T-helper 17 cell (primary cell): Measurements from ENCODE around the gene PKD1. TPM values are rescaled to one million over a fixed set of nuclear protein-coding genes. Genes with fewer than 3 reads are reported as not detected.

Source experiments
- ATAC-seq: fragments of 150-1000 bp; cut with Tn5 transposase; 2 replicates; pipeline ENCODE4 v1.10.0; 2021; ENCODE audit warnings: mild to moderate bottlenecking, moderate library complexity
- DNase-seq, 3 donors: peaks; one replicate each; pipeline versions ENCODE4 v3.0.0 to v3.0.0-alpha.2; 2020 to 2021
- H3K9me3 ChIP-seq: one replicate; pipeline ENCODE4 v1.7.0; 2013; ENCODE audit warnings: low read length, mild to moderate bottlenecking; ENCODE audit not compliant: control insufficient read depth, poor library complexity, severe bottlenecking
- H3K27ac Mint-ChIP-seq: one replicate; pipeline ENCODE4 v1.8.0; 2022; ENCODE audit warnings: mild to moderate bottlenecking, moderate library complexity, mixed read lengths
- H3K27me3 Mint-ChIP-seq: one replicate; pipeline ENCODE4 v1.8.0; 2022; ENCODE audit warnings: mixed read lengths
- H3K36me3 Mint-ChIP-seq: one replicate; pipeline ENCODE4 v1.8.0; 2022; ENCODE audit warnings: low read depth, mixed read lengths
- H3K4me1 Mint-ChIP-seq: one replicate; pipeline ENCODE4 v1.8.0; 2022; ENCODE audit warnings: mild to moderate bottlenecking, mixed read lengths
- H3K4me3 Mint-ChIP-seq: one replicate; pipeline ENCODE4 v1.8.0; 2022; ENCODE audit warnings: mild to moderate bottlenecking, moderate library complexity, mixed read lengths
- total RNA-seq, 4 donors: library from RNA in 2 of 4; stranded (reverse) in 2 of 4; gene quantifications; one replicate each; pipeline ENCODE4 v1.2.3 and lab custom pipeline; 2022 to 2026

The PKD1 gene
- total RNA-seq, 2 donors from 2014 or later: 86.6 to 88.9 TPM

DNA sequence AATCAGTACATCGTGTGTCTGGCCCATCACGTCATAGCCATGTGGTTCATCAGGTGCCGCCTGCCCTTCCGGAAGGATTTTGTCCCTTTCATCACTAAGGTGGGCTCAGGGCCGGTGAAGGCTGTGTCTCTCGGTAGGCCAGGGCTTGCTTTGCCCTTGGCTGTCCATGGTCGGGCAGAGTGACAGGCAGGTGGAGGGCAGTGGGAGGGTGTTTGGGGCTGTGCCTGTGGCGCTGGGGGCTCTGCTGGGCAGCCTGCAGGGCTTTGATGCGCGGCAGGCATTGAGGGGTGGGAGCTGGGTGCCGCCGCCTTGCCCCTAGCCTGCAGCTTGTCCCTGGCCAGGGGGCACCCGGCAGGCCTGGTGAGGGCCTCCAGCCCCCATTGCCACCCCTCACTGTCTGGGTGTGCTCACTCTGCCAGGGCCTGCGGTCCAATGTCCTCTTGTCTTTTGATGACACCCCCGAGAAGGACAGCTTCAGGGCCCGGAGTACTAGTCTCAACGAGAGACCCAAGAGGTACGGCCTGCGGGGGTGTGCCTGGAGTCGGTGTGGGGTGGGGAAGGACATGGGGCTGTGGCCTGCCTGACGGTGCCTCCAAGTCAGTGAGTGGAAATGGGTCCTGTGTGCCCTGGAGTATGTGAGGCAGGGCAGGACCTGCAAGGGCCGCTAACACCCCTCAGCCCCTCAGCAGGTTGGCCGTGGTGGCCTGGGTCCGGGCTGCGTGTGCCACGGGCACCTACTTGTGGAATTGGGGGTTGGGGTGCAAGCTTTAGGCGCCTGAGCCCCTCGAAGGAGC is 59.4 kb downstream of the PKD1 start:
- DNase-seq (no peak), ATAC-seq (no peak)
- Mint-ChIP-seq H3K36me3 (no peaks in the 10 kb centered on the region), H3K4me3 (no peak overlapping the region), H3K4me1 (peaks cover 2% of the 10 kb centered on the region), H3K27me3 (no peaks in the 10 kb centered on the region), H3K27ac (no peak overlapping the region)
- H3K9me3 ChIP-seq: no peaks in the 10 kb centered on the region

DNA sequence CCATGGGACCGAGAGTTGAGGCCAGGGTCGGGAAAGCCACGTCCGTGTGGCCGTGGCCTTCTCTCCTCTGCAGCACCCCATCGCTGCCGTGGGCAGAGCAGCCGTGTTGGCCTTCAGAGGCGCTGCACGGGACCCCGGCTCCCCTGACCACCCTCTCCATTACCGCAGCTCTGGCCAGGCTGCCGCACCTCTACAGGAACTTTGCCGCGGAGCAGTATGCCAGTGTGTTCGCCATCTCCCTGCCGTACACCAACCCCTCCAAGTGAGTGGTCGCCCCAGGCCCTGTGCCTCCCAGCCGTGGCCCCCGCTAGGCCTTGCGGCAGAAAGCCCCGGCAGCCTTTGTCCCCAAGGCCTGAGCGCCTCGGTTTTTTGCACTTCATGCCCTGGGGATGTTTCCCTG is 60.1 kb downstream of the PKD1 start:
- Mint-ChIP-seq H3K27ac (no peak overlapping the region), H3K4me3 (no peak overlapping the region), H3K27me3 (no peaks in the 10 kb centered on the region), H3K36me3 (no peaks in the 10 kb centered on the region), H3K4me1 (peaks cover 2% of the 10 kb centered on the region)
- DNase-seq: no peak
- no peaks in the 10 kb centered on the region for H3K9me3 ChIP-seq
- no peak for ATAC-seq

DNA sequence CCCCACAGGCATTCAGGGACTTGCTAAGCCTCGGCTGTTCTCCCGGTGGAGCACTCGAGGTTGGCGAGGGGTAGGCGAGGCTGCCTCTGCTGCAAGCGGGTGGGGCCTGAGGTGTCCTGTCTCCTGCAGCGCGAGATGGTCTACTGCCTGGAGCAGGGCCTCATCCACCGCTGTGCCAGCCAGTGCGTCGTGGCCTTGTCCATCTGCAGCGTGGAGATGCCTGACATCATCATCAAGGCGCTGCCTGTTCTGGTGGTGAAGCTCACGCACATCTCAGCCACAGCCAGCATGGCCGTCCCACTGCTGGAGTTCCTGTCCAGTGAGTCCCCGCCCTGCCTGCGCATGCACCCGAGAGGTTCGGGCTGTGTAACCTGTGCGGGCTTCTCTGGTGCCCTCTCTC is 61.6 kb downstream of the PKD1 start:
- Mint-ChIP-seq H3K4me1 (peaks cover 2% of the 10 kb centered on the region), H3K36me3 (no peaks in the 10 kb centered on the region)

DNA sequence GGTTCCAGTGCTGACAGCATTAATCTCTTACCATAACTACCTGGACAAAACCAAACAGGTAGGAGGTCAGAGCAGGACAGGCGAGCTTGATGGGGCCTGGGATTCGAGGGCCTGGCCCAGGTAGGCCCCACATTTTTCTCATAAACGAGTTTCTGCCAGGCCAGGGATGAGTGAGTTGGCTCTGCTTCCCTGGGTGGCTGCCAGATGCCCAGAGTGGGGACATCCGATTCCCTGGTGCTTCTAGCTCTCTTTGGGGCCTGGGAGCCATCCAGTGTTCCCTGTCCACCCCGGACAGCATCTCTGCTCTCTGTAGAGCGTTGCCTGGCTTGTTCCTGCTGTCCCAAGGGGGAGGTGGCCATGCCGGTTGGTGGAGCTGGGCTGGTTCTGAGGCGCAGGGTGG is 62.8 kb downstream of the PKD1 start:
- H3K27ac Mint-ChIP-seq: no peak overlapping the region

More for the DNA sequence above, 61.6 kb downstream of the PKD1 start:
- Mint-ChIP-seq H3K27me3 (no peaks in the 10 kb centered on the region), H3K4me3 (no peak overlapping the region), H3K27ac (no peak overlapping the region)
- DNase-seq (no peak), ATAC-seq (no peak)
- H3K9me3 ChIP-seq: no peaks in the 10 kb centered on the region

DNA sequence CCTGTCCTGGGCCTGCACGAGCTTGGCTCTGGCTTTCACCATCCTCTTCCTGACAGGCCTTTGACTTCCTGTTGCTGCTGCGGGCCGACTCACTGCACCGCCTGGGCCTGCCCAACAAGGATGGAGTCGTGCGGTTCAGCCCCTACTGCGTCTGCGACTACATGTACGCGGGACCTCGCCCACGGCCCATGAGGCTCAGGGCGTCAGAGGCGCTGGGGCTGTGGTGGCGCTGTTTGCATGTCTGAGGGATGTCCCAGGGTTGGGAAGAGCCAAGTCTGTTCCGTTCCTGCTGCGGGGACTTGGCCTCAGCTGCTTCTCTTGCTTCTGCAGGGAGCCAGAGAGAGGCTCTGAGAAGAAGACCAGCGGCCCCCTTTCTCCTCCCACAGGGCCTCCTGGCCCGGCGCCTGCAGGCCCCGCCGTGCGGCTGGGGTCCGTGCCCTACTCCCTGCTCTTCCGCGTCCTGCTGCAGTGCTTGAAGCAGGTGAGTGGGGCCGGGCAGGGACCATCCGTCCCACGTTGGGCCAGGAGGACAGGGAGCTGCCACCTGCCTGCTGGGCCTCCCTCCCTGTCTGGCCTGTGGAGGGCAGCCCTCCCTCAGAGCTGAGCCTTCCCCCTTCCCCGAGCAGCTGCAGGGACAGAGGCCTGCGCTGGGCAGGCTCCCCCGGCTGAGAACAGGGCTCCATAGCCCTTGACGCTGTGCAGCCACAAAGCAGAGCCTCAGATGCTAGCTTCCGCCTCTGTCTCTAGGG is 64.1 kb downstream of the PKD1 start:
- Mint-ChIP-seq H3K27ac (no peak overlapping the region), H3K4me3 (no peak overlapping the region), H3K36me3 (no peaks in the 10 kb centered on the region), H3K27me3 (no peaks in the 10 kb centered on the region), H3K4me1 (peaks cover 2% of the 10 kb centered on the region)
- DNase-seq (no peak), ATAC-seq (no peak)
- H3K9me3 ChIP-seq: no peaks in the 10 kb centered on the region

More for the DNA sequence above, 62.8 kb downstream of the PKD1 start:
- DNase-seq: no peak
- H3K9me3 ChIP-seq: no peaks in the 10 kb centered on the region
- Mint-ChIP-seq H3K36me3 (no peaks in the 10 kb centered on the region), H3K4me1 (peaks cover 2% of the 10 kb centered on the region), H3K27me3 (no peaks in the 10 kb centered on the region), H3K4me3 (no peak overlapping the region)
- ATAC-seq: no peak

DNA sequence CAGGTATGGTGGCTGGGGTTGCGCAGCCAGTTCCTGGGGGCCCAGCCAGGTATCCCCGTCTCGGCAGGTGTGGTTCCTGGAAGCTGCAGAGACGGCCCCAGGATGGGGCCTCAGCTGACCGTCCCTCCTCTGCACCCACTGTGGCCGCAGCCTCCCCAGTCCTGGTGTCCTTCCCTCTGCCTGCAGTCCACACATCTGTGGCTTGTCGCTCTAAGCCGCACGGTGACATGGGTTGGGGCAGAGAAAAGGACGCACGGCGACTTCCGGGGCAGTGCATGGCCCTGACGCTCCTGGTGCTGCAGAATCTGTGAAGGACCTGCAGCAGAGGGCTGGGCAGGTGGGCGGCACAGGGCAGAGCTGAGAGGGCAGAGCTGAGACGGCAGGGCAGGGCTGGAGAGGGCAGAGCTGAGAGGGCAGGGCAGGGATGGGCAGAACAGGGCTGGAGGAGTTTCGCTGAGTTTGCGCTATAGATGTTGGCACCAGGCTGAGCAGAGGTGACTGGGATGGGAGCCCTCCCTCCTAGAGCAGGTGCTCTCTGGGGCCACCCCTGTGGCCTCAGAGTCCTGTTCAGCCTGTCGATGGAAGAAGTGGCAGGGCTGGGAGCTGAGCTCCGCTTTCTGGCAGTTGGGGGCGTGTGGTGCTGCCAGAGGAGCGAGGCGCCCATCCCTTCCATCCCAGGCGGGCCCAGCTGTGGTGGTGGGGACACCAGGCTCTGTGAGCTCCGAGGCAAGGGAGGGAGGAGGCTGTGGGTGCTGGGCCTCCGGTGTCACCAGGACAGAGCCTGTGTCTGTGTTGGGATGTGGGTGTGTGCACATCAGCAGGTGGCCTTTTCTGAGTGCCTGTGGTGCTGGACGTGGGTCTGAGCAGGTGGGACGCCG is 64.9 kb downstream of the PKD1 start:
- no peaks in the 10 kb centered on the region for H3K9me3 ChIP-seq
- H3K36me3 Mint-ChIP-seq: no peaks in the 10 kb centered on the region
- no peak overlapping the region for H3K4me3 Mint-ChIP-seq
- no peak overlapping the region for H3K27ac Mint-ChIP-seq
- H3K4me1 Mint-ChIP-seq: peaks cover 2% of the 10 kb centered on the region
- H3K27me3 Mint-ChIP-seq: no peaks in the 10 kb centered on the region
- ATAC-seq: no peak
- DNase-seq: no peak

DNA sequence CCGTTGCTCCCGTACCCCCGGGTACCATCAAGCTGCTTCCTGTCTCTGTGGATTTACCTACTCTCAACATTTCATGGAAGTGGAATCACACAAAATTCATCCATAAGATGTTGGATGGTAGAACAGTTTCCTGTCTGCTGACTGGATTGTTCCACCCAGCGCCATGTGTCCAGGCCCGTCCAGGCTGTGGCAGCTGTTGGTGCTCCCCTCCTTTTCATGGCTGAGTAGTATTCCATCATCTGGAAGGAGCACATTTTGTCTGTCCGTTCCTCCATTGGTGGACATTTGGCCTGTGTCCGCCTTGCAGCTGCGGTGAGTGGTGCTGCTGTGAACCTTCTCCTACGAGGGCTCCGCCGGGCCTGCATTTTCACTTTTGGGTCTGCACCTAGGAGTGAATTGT is 69.6 kb downstream of the PKD1 start:
- no peak for ATAC-seq
- H3K4me1 Mint-ChIP-seq: no peaks in the 10 kb centered on the region
- no peaks in the 10 kb centered on the region for H3K9me3 ChIP-seq
- H3K36me3 Mint-ChIP-seq: peaks cover 2% of the 10 kb centered on the region
- no peak overlapping the region for H3K4me3 Mint-ChIP-seq
- no peak for DNase-seq
- H3K27ac Mint-ChIP-seq: no peak overlapping the region
- H3K27me3 Mint-ChIP-seq: no peaks in the 10 kb centered on the region

DNA sequence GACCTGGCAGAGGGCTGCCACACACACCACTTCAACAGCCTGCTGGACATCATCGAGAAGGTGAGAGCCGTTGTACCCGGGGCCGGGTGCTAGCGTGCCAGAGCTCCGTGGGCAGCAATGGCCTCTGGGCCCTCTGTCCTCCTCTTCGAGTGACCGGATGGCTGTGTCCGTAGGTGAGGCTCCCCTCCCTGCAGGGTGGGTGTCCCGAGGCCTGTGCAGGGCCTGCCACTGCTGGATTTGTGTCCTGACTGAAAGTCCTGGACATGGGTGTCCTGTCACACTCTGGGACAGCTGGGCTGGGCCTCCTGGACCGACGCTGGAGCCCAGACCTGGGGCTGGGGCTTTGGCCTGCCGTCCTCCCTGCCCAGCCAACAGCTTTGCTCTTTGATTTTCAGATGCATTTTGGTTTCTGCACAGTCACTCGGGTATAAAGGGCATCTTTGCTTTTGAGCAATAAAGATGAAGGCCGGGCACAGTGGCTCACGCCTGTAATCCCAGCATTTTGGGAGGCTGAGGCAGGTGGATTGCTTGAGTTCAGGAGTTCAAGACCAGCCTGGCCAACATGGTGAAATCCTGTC is 71.2 kb downstream of the PKD1 start:
- Mint-ChIP-seq H3K4me1 (no peaks in the 10 kb centered on the region), H3K27ac (no peak overlapping the region), H3K36me3 (peaks cover 2% of the 10 kb centered on the region), H3K4me3 (no peak overlapping the region), H3K27me3 (no peaks in the 10 kb centered on the region)
- no peak for DNase-seq
- no peaks in the 10 kb centered on the region for H3K9me3 ChIP-seq
- no peak for ATAC-seq

DNA sequence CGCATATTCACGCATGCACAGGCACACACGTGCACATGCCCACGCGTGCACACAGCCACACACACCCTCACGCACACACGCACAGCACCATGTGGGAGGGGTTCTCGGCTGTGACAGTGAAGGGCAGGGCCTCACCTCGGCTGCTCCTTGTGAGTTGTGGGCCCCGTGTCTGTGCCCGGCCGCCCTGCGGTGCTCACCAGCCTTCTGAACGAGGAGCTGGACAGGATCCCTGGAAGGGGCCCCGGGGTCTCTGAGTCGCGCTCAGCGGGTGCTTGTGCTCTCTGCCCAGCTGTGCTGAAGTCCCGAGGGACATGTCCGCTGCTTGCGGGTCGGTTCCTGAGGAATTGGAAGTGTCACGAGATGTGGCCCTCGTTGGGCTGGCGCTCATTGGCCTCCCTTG is 71.8 kb downstream of the PKD1 start:
- DNase-seq (no peak), ATAC-seq (no peak)
- H3K36me3 Mint-ChIP-seq: peaks cover 2% of the 10 kb centered on the region
- H3K27me3 Mint-ChIP-seq: no peaks in the 10 kb centered on the region
- H3K4me1 Mint-ChIP-seq: no peaks in the 10 kb centered on the region
- H3K9me3 ChIP-seq: no peaks in the 10 kb centered on the region
- H3K27ac Mint-ChIP-seq: no peak overlapping the region
- no peak overlapping the region for H3K4me3 Mint-ChIP-seq

DNA sequence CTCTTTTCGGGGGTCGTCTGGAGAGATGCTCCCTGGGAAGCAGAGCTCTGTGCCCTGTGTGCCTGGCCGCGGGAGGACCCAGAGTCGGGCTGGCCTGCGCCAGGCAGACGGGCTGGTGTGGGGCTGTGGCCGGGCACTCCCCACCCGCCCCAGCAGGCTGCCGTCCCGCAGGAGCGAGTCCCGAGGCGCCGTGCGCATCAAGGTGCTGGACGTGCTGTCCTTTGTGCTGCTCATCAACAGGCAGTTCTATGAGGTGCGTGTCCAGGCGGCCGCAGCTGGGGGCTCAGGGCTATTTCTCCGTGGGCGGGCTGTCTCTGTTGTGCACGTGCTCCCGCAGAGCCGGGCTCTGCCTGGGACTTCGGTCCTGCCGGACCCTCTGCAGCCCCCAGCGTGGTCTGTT is 72.9 kb downstream of the PKD1 start:
- no peak overlapping the region for H3K27ac Mint-ChIP-seq
- H3K9me3 ChIP-seq: no peaks in the 10 kb centered on the region
- no peak for ATAC-seq
- peaks cover 2% of the 10 kb centered on the region for H3K36me3 Mint-ChIP-seq
- H3K4me1 Mint-ChIP-seq: peaks cover 2% of the 10 kb centered on the region
- H3K27me3 Mint-ChIP-seq: no peaks in the 10 kb centered on the region
- no peak overlapping the region for H3K4me3 Mint-ChIP-seq
- DNase-seq: no peak

DNA sequence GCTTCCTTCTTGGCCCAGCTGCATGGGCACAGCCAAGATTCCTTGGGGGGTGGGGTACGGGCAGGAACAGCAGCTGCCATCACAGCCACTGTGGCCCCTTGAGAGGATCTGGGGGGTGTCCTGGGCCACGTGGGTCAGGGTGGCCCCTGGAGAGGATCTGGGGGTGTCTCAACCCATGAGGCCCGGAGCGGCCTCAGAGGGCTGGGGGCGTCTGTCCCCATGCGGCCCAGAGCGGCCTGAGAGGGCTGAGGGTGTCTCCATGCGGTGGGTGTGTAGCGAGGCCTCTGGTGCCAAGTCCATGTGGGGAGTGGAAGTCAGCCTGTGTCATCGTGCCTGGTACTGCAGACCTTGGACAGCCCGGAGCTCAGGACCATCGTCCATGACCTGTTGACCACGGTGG is 74.2 kb downstream of the PKD1 start:
- H3K36me3 Mint-ChIP-seq: peaks cover 2% of the 10 kb centered on the region
- no peak overlapping the region for H3K4me3 Mint-ChIP-seq
- ATAC-seq (no peak), DNase-seq (no peak)
- no peaks in the 10 kb centered on the region for H3K27me3 Mint-ChIP-seq
- no peak overlapping the region for H3K27ac Mint-ChIP-seq
- no peaks in the 10 kb centered on the region for H3K9me3 ChIP-seq
- H3K4me1 Mint-ChIP-seq: peaks cover 2% of the 10 kb centered on the region

DNA sequence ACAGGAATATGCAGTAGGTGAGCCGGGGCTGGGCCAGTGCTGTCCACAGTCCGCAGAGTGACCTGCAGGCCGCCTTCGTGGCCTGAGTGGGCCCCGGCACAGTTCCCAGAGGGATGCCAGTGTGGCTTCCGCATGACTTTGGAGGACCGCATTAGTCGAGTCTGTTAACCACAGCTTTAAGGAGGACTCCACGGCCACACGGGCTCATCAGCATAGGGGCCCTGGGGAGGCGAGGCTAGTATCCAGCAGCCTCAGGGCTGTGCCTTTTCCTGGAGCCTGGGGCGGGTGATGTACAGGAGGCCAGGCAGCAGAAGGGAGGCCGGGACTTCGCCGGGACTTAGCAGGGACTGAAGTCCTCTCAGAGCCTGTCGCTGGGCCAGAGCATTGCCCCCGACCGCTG is 74.7 kb downstream of the PKD1 start:
- Mint-ChIP-seq H3K36me3 (peaks cover 2% of the 10 kb centered on the region), H3K27me3 (no peaks in the 10 kb centered on the region), H3K4me3 (no peak overlapping the region)

DNA sequence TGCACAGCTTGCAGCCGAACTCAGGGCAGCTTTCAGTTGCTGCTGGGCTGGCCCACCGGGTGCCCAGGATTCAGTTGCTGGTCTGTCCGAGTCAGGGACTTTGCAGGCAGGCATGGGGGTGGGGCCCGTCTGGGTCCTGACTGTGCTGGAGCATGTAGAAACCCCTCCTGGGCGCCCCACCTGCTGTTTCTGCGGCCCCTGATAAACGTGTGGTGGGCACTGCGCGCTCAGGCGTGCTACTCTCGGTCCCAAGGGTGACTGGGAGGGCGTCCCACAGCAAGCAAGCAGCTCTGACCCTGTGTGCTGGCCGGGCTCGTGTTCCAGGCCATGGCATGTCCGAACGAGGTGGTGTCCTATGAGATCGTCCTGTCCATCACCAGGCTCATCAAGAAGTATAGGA is 75.4 kb downstream of the PKD1 start:
- Mint-ChIP-seq H3K36me3 (peaks cover 2% of the 10 kb centered on the region), H3K4me1 (peaks cover 4% of the 10 kb centered on the region), H3K27me3 (no peaks in the 10 kb centered on the region), H3K4me3 (no peak overlapping the region), H3K27ac (no peak overlapping the region)
- ATAC-seq (no peak), DNase-seq (no peak)
- H3K9me3 ChIP-seq: no peaks in the 10 kb centered on the region

More for the DNA sequence above, 74.7 kb downstream of the PKD1 start:
- ATAC-seq: no peak
- DNase-seq: no peak
- Mint-ChIP-seq H3K4me1 (peaks cover 2% of the 10 kb centered on the region), H3K27ac (no peak overlapping the region)
- H3K9me3 ChIP-seq: no peaks in the 10 kb centered on the region
